GM18511 (cell line): ENCODE measurements around the gene NPHP4.
A peak's percentile ranks its signal among the peaks of the same experiment; 100 is the strongest.

Experiments
- ATAC-seq: cut with Tn5 transposase; IDR thresholded peaks from one replicate; pipeline ENCODE4 v1.9.1; 2021; ENCODE audit warnings: mild to moderate bottlenecking, moderate library complexity; ENCODE audit not compliant: unreplicated experiment

NPHP4 gene

DNA sequence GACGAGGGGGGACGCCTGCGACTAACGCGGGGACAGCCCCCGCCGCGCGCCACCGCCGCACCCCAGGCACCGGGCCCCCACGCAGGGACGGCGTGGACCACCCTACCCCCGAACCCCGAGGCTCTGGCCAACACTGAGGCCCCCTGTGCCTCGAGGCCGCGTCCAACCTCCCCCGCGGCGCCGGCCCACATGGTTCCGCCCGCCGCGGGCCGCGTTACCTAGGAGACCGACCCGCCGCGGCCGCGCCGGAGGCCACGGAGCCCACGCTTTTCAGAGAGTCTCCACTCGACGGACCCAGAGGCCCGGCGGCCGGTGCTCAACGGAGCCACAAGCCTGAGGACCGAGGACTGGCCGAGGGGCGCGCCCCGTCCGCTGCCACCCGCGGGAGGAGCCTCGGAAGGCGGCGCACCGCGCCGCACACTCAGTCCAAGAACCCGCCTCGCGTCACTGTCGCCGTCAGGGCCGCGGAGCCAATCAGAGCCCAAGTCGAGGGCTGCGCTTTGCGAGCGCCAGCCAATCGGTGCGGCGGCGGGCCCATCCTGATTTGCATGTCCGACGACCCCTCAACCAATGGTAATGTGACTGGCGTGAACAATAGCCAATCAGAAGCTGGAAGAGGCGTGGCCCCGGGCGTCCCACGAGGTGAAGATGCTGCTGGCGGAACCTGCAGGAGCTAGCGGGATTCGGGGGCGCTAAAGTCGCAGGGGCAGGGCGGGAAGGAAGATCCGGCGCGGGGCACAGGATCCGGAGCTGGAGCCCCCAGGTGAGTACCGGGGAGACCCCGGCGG is at the start of gene NPHP4:
TSS of gene NPHP4 (minus strand) at position 400 of the 788 bp plus-strand sequence. CDS start 6,136 bp downstream, outside the sequence.
- ATAC-seq = peak; percentile 92

DNA sequence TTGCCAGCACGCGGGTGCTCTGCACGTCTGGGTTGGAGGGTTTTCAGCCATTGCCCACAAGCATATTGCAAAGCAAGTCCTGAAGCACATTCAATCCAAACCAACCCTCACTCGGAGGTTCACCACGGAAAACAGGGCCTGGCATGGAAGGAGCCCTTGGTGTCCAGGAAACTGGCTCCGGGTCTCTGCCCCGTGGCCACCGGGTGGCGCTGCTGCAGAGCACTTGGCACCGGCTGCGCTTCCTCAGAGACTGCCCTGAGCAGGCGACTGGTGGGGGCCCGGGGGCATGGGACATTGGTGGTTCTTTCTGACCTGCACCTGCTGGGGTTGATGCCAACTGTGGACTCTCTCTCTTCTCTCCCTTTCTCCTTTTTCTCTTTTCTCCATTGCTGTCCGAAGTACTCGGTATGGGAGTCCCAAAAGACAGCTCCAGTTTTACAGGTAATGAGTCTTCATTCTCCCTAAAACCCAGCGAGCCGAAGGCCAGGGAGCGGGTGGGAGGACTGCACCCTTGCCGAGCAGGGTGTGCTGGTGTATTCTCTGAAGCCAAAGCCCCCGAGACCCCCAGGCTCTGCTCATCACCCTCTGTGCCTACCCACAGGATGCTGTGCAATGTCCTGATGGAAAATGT is 49.3 kb upstream of the NPHP4 start:
- no peak for ATAC-seq

- no peak for ATAC-seq
Measured at GRCh38 chr1:6040861-6041415, 48.7 kb upstream of the NPHP4 start.

GRCh38 chr1:6040444-6040843 is 48.2 kb upstream of the NPHP4 start:
- no peak for ATAC-seq

DNA sequence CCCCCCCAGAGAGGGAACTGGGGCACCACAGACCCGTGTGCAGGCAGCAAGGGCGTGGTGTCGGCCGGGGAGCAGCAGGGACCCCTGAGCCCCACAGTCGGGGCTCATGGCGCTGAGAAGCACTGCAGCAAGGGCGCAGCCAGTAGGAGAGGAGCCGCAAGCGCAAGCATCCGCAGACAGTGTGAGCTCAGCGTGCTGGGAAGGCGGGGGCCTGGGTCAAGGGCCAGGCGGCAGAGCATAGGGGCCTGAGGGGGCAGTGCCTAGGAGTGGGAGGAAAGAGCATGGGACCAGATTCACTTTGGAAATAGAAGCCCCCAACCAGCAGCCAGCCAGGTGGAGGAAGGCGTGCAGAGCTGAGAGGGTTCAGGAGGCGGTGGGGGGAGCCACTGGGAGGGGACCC is 46.8 kb upstream of the NPHP4 start:
- no peak for ATAC-seq

GRCh38 chr1:6038603-6039002 is 46.4 kb upstream of the NPHP4 start:
- ATAC-seq = no peak

GRCh38 chr1:6037338-6037762 is 45.1 kb upstream of the NPHP4 start:
- ATAC-seq = peak; percentile 69

- no peak for ATAC-seq
Measured at GRCh38 chr1:6035719-6036118, 43.5 kb upstream of the NPHP4 start.

- ATAC-seq = no peak
Measured at GRCh38 chr1:6035303-6035702, 43.1 kb upstream of the NPHP4 start.

- no peak for ATAC-seq
Measured at GRCh38 chr1:6034750-6035096, 42.5 kb upstream of the NPHP4 start.

- ATAC-seq = no peak
Measured at GRCh38 chr1:6033986-6034749, 41.9 kb upstream of the NPHP4 start.

DNA sequence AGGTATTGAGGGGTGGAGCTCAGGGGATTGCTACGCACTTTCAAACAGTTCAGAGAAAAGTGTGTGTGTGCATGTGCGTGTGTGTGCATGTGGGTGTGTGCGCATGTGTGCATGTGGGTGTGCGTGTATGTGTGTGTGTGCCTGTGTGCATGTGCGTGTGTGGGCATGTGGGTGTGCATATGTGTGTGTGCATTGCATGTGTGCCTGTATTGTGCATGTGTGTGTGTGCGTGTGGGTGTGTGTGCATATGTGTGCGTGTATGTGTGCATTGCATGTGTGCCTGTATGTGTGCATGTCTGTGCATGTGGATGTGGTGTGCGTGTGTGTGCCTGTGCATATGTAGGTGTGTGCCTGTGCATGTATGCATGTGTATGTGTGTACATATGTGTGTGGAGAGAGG is 40.9 kb upstream of the NPHP4 start:
- ATAC-seq = no peak

- ATAC-seq = no peak
Measured at GRCh38 chr1:6030547-6031261, 38.5 kb upstream of the NPHP4 start.

DNA sequence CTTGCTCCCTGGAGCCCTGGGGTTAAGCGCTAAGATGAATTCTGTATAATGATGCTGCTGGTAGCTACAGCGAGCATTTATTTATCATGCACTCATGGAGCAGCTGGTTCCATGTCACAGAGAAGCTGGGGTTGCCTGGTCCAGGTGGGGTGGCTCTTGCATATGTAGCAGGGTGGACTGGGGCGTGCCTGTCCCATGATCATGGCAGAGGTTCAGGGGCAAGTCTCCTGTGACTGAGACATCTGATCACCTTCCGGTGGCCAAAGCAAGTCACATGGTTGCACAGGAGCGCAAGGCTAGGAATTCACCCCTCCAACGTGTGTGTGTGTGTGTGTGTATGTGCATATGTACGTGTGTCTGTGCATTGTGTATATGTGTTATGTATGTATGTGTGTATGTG is 37.9 kb upstream of the NPHP4 start:
- no peak for ATAC-seq

- ATAC-seq = no peak
Measured at GRCh38 chr1:6029351-6029750, 37.1 kb upstream of the NPHP4 start.

DNA sequence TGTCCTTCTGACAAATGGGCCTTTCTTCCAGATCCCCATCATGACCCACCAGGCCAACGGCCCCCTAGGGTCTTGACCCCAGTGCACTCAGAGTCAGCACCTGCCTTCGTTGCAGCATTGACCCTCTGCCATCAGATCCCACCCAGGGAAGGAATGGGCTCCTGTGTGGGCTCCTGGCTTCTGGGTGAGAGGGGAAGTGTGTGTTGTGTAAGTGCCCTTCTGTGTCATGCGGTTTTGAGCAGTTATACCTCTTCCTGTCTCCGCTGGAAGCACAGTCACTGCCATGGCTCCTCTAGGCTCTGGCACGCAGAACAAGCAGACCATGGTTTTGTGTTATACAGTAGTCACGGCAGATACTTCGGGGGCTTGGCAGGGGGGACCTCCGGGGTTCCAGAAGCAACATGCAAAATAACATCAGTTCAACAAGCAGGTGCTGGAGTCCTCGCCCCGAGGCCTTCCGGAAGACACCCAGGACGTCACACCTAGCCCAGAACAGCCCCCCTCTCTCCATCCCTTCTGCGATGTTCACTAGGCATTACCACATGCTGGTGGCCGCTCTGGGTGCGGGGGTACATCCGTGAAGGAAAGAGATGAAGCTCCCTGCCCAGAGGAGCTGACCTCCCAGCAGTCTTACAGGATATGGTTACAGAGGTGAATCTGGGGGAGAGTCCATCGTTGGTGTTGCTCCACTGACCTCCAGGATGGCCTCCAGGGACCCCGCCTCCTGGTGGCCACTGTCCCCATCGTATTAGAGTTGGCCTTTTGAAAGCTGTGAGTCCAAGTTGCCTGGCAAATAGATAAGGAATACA is 36.0 kb upstream of the NPHP4 start:
- ATAC-seq = no peak

GRCh38 chr1:6027591-6027990 is 35.4 kb upstream of the NPHP4 start:
- ATAC-seq = no peak

DNA sequence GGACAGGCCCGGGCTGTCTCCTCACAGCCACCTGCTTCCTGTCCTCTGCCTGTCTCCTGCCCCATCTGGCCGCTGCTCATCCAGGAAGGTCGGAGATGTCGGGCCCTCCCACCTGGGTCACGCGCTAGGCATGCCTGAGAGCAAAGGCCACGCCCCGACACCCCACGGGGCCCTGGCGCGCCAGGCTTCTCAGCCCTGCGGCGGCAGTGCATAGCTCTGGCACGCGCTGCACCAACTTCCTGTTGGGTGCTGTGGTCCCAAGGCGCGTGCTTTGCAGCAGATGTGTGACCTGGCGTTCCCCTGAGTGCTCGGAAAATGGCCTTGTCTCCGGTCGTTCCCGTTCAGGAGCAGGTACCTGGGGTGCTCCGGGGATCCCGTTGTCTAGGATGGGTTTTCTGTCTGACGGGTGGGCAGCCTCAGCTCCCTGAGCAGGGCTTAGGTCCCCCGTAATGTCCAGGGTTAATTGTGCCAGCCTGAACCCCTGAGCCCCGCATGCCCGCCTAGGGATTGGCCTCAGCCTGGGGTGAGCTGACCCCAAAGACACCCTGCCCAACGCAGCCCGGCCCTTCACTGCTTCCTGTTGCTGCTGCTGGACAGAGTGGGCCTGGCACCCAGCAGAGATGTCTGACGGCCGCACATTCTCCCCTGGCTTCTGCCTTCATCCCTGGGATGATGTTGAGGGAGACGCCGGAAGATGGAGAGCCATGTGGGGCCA is 34.0 kb upstream of the NPHP4 start:
- peak; percentile 80 for ATAC-seq
